DMS114 treated with DMSO at 0.1 percent for 48 hours (cell line): Measurements from ENCODE around the gene NHLRC2.
"Not testable (repeated sequence)": the region's sequence is repeated elsewhere in the genome, so short reads cannot be mapped to it uniquely, and the experiment has no call there.

Source experiments
- DNase-seq: peaks from one replicate; lab custom pipeline; 2025; ENCODE audit not compliant: unreplicated experiment; lab: John Stamatoyannopoulos, UW

NHLRC2 gene

GRCh38 chr10:113854013-113854760, at the start of gene NHLRC2, which contains the start of gene DCLRE1A:
NHLRC2 (plus strand) TSS chr10:113854661; CDS start chr10:113854873, 212 bp downstream.
DCLRE1A (minus strand) TSS chr10:113854082; CDS start chr10:113853182, 900 bp downstream.
- DNase-seq: peak; percentile 88

GRCh38 chr10:113806503-113806902, 48.0 kb upstream of the NHLRC2 start:
- DNase-seq: no peak

- no peak for DNase-seq
Measured at GRCh38 chr10:113808168-113808567, 46.3 kb upstream of the NHLRC2 start.

- DNase-seq: not testable (repeated sequence)
Measured at GRCh38 chr10:113814700-113815099, 39.8 kb upstream of the NHLRC2 start.

GRCh38 chr10:113819989-113820388, 34.5 kb upstream of the NHLRC2 start:
- DNase-seq: no peak

GRCh38 chr10:113820507-113820906, 34.0 kb upstream of the NHLRC2 start:
- DNase-seq: no peak

GRCh38 chr10:113821306-113821705, 33.2 kb upstream of the NHLRC2 start:
- not testable (repeated sequence) for DNase-seq

GRCh38 chr10:113822174-113822573, 32.3 kb upstream of the NHLRC2 start:
- DNase-seq: no peak

GRCh38 chr10:113823389-113823788, 31.1 kb upstream of the NHLRC2 start:
- no peak for DNase-seq

GRCh38 chr10:113825791-113826190, 28.7 kb upstream of the NHLRC2 start:
- DNase-seq: no peak

- DNase-seq: not testable (repeated sequence)
Measured at GRCh38 chr10:113828567-113828966, 25.9 kb upstream of the NHLRC2 start.

GRCh38 chr10:113842171-113842570, 12.3 kb upstream of the NHLRC2 start:
- DNase-seq: no peak

- DNase-seq: no peak
Measured at GRCh38 chr10:113843972-113844485, 10.4 kb upstream of the NHLRC2 start.

- DNase-seq: no peak
Measured at GRCh38 chr10:113846036-113846435, 8.4 kb upstream of the NHLRC2 start.

GRCh38 chr10:113849140-113849803, 5.2 kb upstream of the NHLRC2 start:
- no peak for DNase-seq

- no peak for DNase-seq
Measured at GRCh38 chr10:113849946-113850345, 4.5 kb upstream of the NHLRC2 start.

- peak; percentile 30 for DNase-seq
Measured at GRCh38 chr10:113853578-113854012, 866 bp upstream of the NHLRC2 start.

GRCh38 chr10:113854761-113855588, 514 bp downstream of the NHLRC2 start:
- peak; percentile 26 for DNase-seq

GRCh38 chr10:113856563-113856962, 2.1 kb downstream of the NHLRC2 start:
- no peak for DNase-seq

GRCh38 chr10:113857210-113857609, 2.7 kb downstream of the NHLRC2 start:
- DNase-seq: no peak

- DNase-seq: no peak
Measured at GRCh38 chr10:113858541-113858940, 4.1 kb downstream of the NHLRC2 start.
